HepG2 (cell line): ENCODE measurements around the gene ACAA2. TPM values are rescaled to one million over a fixed set of nuclear protein-coding genes. Genes with fewer than 3 reads are reported as not detected.

Source experiments
- ADNP ChIP-seq: sonication (generic); formaldehyde crosslinking; IDR thresholded peaks from 2 replicates; pipeline ENCODE4 v1.4.0; 2020; ENCODE audit warnings: missing genetic modification reagents
- ATF1 ChIP-seq: IDR thresholded peaks from 2 replicates; pipeline ENCODE4 v1.6.1; 2016; ENCODE audit warnings: mild to moderate bottlenecking, control low read depth
- ATF7-NPFF ChIP-seq: sonication (generic); formaldehyde crosslinking; IDR thresholded peaks from 2 replicates; pipeline ENCODE4 v1.8.1; 2023; ENCODE audit warnings: mild to moderate bottlenecking, low read depth, missing genetic modification reagents, moderate library complexity
- BRF2 ChIP-seq: sonication (generic); formaldehyde crosslinking; IDR thresholded peaks from 2 replicates; pipeline ENCODE4 v1.8.1; 2022; ENCODE audit warnings: mild to moderate bottlenecking, missing genetic modification reagents
- GZF1 ChIP-seq: sonication (generic); formaldehyde crosslinking; IDR thresholded peaks from 2 replicates; pipeline ENCODE4 v1.5.1; 2020; ENCODE audit warnings: mild to moderate bottlenecking, missing genetic modification reagents
- HDAC6 ChIP-seq: fragments of 200-600 bp; sonication (generic); IDR thresholded peaks from 2 replicates; pipeline ENCODE4 v1.7.0; 2017; ENCODE audit warnings: mild to moderate bottlenecking, antibody characterized with exemption, low read length, low read depth
- NR2C2 ChIP-seq: sonication (generic); formaldehyde crosslinking; IDR thresholded peaks from 2 replicates; pipeline ENCODE4 v1.4.0; 2020; ENCODE audit warnings: missing genetic modification reagents, mild to moderate bottlenecking, moderate library complexity, borderline replicate concordance
- TCF7L2 ChIP-seq: IDR thresholded peaks from 2 replicates; pipeline ENCODE4 v1.6.1; 2011; ENCODE audit warnings: mild to moderate bottlenecking, low read depth, low read length, moderate library complexity
- TERF1 ChIP-seq: sonication (generic); formaldehyde crosslinking; IDR thresholded peaks from 2 replicates; pipeline ENCODE4 v1.8.0; 2022; ENCODE audit warnings: mild to moderate bottlenecking, missing genetic modification reagents, moderate library complexity
- TRAFD1 ChIP-seq: sonication (generic); formaldehyde crosslinking; IDR thresholded peaks from 2 replicates; pipeline ENCODE4 v1.5.1; 2020; ENCODE audit warnings: missing genetic modification reagents, mild to moderate bottlenecking, borderline replicate concordance
- ZBTB10 ChIP-seq: sonication (generic); formaldehyde crosslinking; IDR thresholded peaks from 2 replicates; pipeline ENCODE4 v1.4.0; 2020; ENCODE audit warnings: missing genetic modification reagents, borderline replicate concordance
- ZNF10 ChIP-seq: sonication (generic); formaldehyde crosslinking; IDR thresholded peaks from 2 replicates; pipeline ENCODE4 v1.4.0; 2020; ENCODE audit warnings: mild to moderate bottlenecking, low read depth, missing genetic modification reagents, borderline replicate concordance
- ZNF224 ChIP-seq: sonication (generic); formaldehyde crosslinking; IDR thresholded peaks from 2 replicates; pipeline ENCODE4 v1.5.0; 2020; ENCODE audit warnings: mild to moderate bottlenecking, missing genetic modification reagents
- ZNF343 ChIP-seq: sonication (generic); formaldehyde crosslinking; IDR thresholded peaks from 2 replicates; pipeline ENCODE4 v1.4.0; 2020; ENCODE audit warnings: mild to moderate bottlenecking, missing genetic modification reagents
- ZNF616 ChIP-seq: sonication (generic); formaldehyde crosslinking; IDR thresholded peaks from 2 replicates; pipeline ENCODE4 v1.5.0; 2020; ENCODE audit warnings: low read depth, mild to moderate bottlenecking, missing genetic modification reagents
- ZNF674 ChIP-seq: sonication (generic); formaldehyde crosslinking; IDR thresholded peaks from 2 replicates; pipeline ENCODE4 v1.5.0; 2020; ENCODE audit warnings: low read depth, mild to moderate bottlenecking, missing genetic modification reagents
- ZNF770 ChIP-seq: sonication (generic); formaldehyde crosslinking; IDR thresholded peaks from 2 replicates; pipeline ENCODE4 v1.5.0; 2020; ENCODE audit warnings: mild to moderate bottlenecking, missing genetic modification reagents
- ZNF841 ChIP-seq: sonication (generic); formaldehyde crosslinking; IDR thresholded peaks from 2 replicates; pipeline ENCODE4 v1.8.1; 2023; ENCODE audit warnings: missing genetic modification reagents, borderline replicate concordance
- polyA plus RNA-seq, 8 experiments: library from polyadenylated mRNA; depleted of rRNA in 3 of 8; stranded (reverse) in 7 of 8; unstranded in 1 of 8; fragments of >200 nt; fragmentation: Illumina TruSeq in 4 of 8; extraction: Trizol in 4 of 8; gene quantifications; 2 replicates each; pipeline versions ENCODE4 v1.2.1 to v1.2.3, GENCODE V29; 2011 to 2016; ENCODE audit warnings: low read depth in 4 of 8, missing spikeins in 1 of 8, mixed read lengths in 1 of 8; ENCODE audit not compliant: insufficient read depth in 1 of 8
- total RNA-seq, 5 experiments: library from RNA; depleted of rRNA; stranded (reverse); fragments of >200 nt; fragmentation: Illumina TruSeq; extraction: Trizol; gene quantifications; 2 replicates each; pipeline ENCODE4 v1.2.3, GENCODE V29; 2016; ENCODE audit warnings: low read depth in 1 of 5

The ACAA2 gene
- total and polyA plus RNA-seq, 2 of the 13 experiments (the other 11 are each of a cell fraction or from before 2014, with no cell fraction given): 51.6 to 182 TPM

GRCh38 chr18:49858309-49859020 is 45.1 kb upstream of the ACAA2 start (continued):
- TF ChIP-seq TCF7L2 (no peak), GZF1 (CRISPR knock-in tag) (no peak), ZNF674 (CRISPR knock-in tag) (no peak), ZNF770 (CRISPR knock-in tag) (no peak), ZNF10 (CRISPR knock-in tag) (no peak), ADNP (CRISPR knock-in tag) (no peak), BRF2 (no peak), ATF1 (no peak), ZNF224 (CRISPR knock-in tag) (no peak), TERF1 (CRISPR knock-in tag) (no peak), ZBTB10 (CRISPR knock-in tag) (no peak), ZNF616 (CRISPR knock-in tag) (no peak), NR2C2 (CRISPR knock-in tag) (no peak), ZNF841 (CRISPR knock-in tag) (no peak), ATF7-NPFF (no peak), TRAFD1 (CRISPR knock-in tag) (no peak), ZNF343 (CRISPR knock-in tag) (no peak), HDAC6 (no peak)
